Endodermal cell (in vitro differentiated cells): ENCODE measurements around the gene HOXB5. TPM values are rescaled to one million over a fixed set of nuclear protein-coding genes. Genes with fewer than 3 reads are reported as not detected.
A peak's percentile ranks its signal among the peaks of the same experiment; 100 is the strongest.

Source experiments
- DNase-seq: peaks from one replicate; pipeline ENCODE4 v3.0.0-alpha.2; 2017
- H3K27ac ChIP-seq: 2 replicates; pipeline ENCODE4 v1.5.1; 2013; ENCODE audit warnings: mild to moderate bottlenecking, low read depth, low read length, moderate library complexity
- H3K27me3 ChIP-seq: 2 replicates; pipeline ENCODE4 v1.6.1; 2013; ENCODE audit warnings: mild to moderate bottlenecking, low read length, moderate library complexity; ENCODE audit not compliant: insufficient read depth, control insufficient read depth, poor library complexity, severe bottlenecking
- H3K36me3 ChIP-seq: 2 replicates; pipeline ENCODE4 v1.7.0; 2013; ENCODE audit warnings: mild to moderate bottlenecking, low read length, moderate library complexity; ENCODE audit not compliant: control insufficient read depth, insufficient read depth
- H3K4me1 ChIP-seq: one replicate; pipeline ENCODE4 v1.7.0; 2013; ENCODE audit warnings: low read length; ENCODE audit not compliant: control insufficient read depth, insufficient read depth
- H3K4me3 ChIP-seq: 2 replicates; pipeline ENCODE4 v1.5.1; 2013; ENCODE audit warnings: mild to moderate bottlenecking, low read length, moderate library complexity
- H3K9ac ChIP-seq: 2 replicates; pipeline ENCODE4 v1.6.1; 2013; ENCODE audit warnings: mild to moderate bottlenecking, low read length, moderate library complexity; ENCODE audit not compliant: poor library complexity, severe bottlenecking; ENCODE audit errors: extremely low read depth
- H3K9me3 ChIP-seq: 2 replicates; pipeline ENCODE4 v1.6.1; 2013; ENCODE audit warnings: mild to moderate bottlenecking, low read length, moderate library complexity; ENCODE audit not compliant: control insufficient read depth
- H3K27ac Mint-ChIP-seq: 2 replicates; pipeline ENCODE4 v1.8.0; 2020; ENCODE audit warnings: mixed read lengths
- H3K27me3 Mint-ChIP-seq: 2 replicates; pipeline ENCODE4 v1.8.0; 2021; ENCODE audit warnings: mild to moderate bottlenecking, mixed read lengths; ENCODE audit not compliant: insufficient read depth
- H3K36me3 Mint-ChIP-seq: 2 replicates; pipeline ENCODE4 v1.8.0; 2020; ENCODE audit warnings: low read depth, mixed read lengths
- H3K4me1 Mint-ChIP-seq: 2 replicates; pipeline ENCODE4 v1.8.0; 2020; ENCODE audit warnings: mixed read lengths
- H3K4me3 Mint-ChIP-seq: 2 replicates; pipeline ENCODE4 v1.8.0; 2020; ENCODE audit warnings: mild to moderate bottlenecking, moderate library complexity, mixed read lengths
- H3K9me3 Mint-ChIP-seq: 2 replicates; pipeline ENCODE4 v1.8.0; 2020; ENCODE audit warnings: mild to moderate bottlenecking, mixed read lengths
- CTCF ChIP-seq: fragments of 200-600 bp; sonication (generic); conservative IDR thresholded peaks from 2 replicates; pipeline ENCODE4 v1.5.0; 2021; ENCODE audit warnings: antibody characterized with exemption, mild to moderate bottlenecking
- WGBS, 2 experiments: methylation state at CpG; one replicate each; pipeline versions ENCODE4 v1.1.5 to v1.1.7; 2013; ENCODE audit warnings: missing lambda C conversion rate in 2 of 2, mixed read lengths in 1 of 2; ENCODE audit not compliant: insufficient coverage in 1 of 2, insufficient read length in 1 of 2; 5-methylcytosine and 5-hydroxymethylcytosine counted together
- total RNA-seq, 2 donors: library from RNA; stranded (reverse); fragmentation: NEBNext Ultra II Directional in 1 of 2; extraction: Animal tissue kit (Norgen Biotek cat#: 25700) in 1 of 2; gene quantifications; 2 replicates in 1 of 2; 3 replicates in 1 of 2; pipeline ENCODE4 v1.2.1, GENCODE V29; 2021

HOXB5 gene
- total RNA-seq, 2 donors from 2014 or later = not detected

- no peak for DNase-seq
- Mint-ChIP-seq H3K4me3 (no peak overlapping the region), H3K4me1 (peaks cover 32% of the 10 kb centered on the region), H3K36me3 (no peaks in the 10 kb centered on the region), H3K27ac (no peak overlapping the region), H3K9me3 (no peaks in the 10 kb centered on the region), H3K27me3 (peaks cover 97% of the 10 kb centered on the region)
- H3K9ac ChIP-seq = no peak overlapping the region
- H3K4me3 ChIP-seq = peak overlapping the region; percentile 82
- H3K27me3 ChIP-seq = peaks cover 100% of the 10 kb centered on the region
- 86 to 89% methylated on average over 1 of the region's 1 CpG for WGBS, 2 experiments
- H3K27ac ChIP-seq = peak overlapping the region; percentile 95
- H3K4me1 ChIP-seq = peaks cover 11% of the 10 kb centered on the region
- no peaks in the 10 kb centered on the region for H3K9me3 ChIP-seq
- TF ChIP-seq CTCF = no peak
- H3K36me3 ChIP-seq = no peaks in the 10 kb centered on the region
Measured at GRCh38 chr17:48545539-48545938, 48.0 kb downstream of the HOXB5 start.

GRCh38 chr17:48545022-48545375 is 48.6 kb downstream of the HOXB5 start, which contains the start of gene HOXB2:
Gene HOXB2, minus strand, starts transcription at chr17:48545109. Its CDS starts 198 bp downstream, at chr17:48544911.
- Mint-ChIP-seq H3K27ac (no peak within 1 kb of the TSS), H3K27me3 (peaks cover 97% of the 10 kb centered on the region), H3K36me3 (no peaks in the 10 kb centered on the region), H3K4me1 (peaks cover 32% of the 10 kb centered on the region), H3K9me3 (no peaks in the 10 kb centered on the region), H3K4me3 (peak within 1 kb of the TSS; percentile 46)
- peak; percentile 83 for DNase-seq
- Histone ChIP-seq H3K36me3 (no peaks in the 10 kb centered on the region), H3K9me3 (no peaks in the 10 kb centered on the region), H3K9ac (no peak within 1 kb of the TSS), H3K4me1 (peaks cover 10% of the 10 kb centered on the region), H3K4me3 (peak within 1 kb of the TSS; percentile 82), H3K27ac (peak within 1 kb of the TSS; percentile 95), H3K27me3 (peaks cover 100% of the 10 kb centered on the region)
- WGBS, 2 experiments = 29% methylated on average over 12 of the region's 12 CpGs; no CpG with 5 or more reads in 1 of the 2 experiments
- TF ChIP-seq CTCF = no peak

DNA sequence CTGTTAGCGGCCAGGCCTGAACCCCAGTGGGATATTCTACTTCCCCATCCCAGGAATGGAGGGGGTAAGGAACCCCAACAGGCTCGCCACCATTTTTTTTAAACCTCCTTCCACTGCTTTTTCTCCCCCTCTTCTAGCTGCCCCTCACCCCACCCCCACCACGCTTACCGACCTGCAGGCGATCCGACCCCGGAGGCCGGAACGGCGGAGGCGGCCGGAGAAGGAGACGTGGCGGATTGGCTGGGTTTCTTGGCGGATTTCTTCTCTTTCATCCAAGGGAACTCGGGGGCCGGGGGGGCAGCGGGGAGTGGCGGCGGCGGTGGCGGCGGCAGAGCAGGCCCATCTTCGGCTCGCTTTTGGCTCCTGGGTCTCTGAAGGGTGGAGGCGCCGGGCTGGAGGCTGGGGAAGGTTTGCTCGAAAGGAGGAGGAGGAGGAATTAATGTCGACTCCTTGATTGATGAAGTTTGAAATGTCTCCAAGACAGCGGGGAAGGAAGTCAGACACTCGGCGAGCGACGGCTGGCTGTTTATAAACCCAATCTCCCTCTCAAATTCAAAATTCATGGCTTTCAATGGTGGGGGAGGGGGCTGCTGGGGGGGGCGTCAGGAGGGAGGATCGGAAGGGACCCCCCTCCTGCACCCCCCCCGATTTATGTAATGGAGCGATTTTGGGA is 49.1 kb downstream of the HOXB5 start:
- whole genome bisulfite sequencing, 2 experiments = 4% methylated on average over 29 of the region's 38 CpGs; no CpG with 5 or more reads in 1 of the 2 experiments

More for the DNA sequence above, 49.1 kb downstream of the HOXB5 start:
- Histone ChIP-seq H3K4me1 (peaks cover 10% of the 10 kb centered on the region), H3K36me3 (no peaks in the 10 kb centered on the region), H3K4me3 (peak overlapping the region; percentile 82), H3K27ac (peak overlapping the region; percentile 95), H3K27me3 (peaks cover 100% of the 10 kb centered on the region), H3K9ac (no peak overlapping the region), H3K9me3 (no peaks in the 10 kb centered on the region)
- Mint-ChIP-seq H3K4me3 (peak overlapping the region; percentile 46), H3K36me3 (no peaks in the 10 kb centered on the region), H3K27ac (no peak overlapping the region), H3K4me1 (peaks cover 32% of the 10 kb centered on the region), H3K27me3 (peaks cover 97% of the 10 kb centered on the region), H3K9me3 (no peaks in the 10 kb centered on the region)
- no peak for TF ChIP-seq CTCF
- DNase-seq = peak; percentile 90
